NCI-H1105 treated with DMSO at 0.1 percent for 48 hours (cell line): Measurements from ENCODE around the gene APLP2.
A peak's percentile ranks its signal among the peaks of the same experiment; 100 is the strongest.
"Not testable (repeated sequence)": the region's sequence is repeated elsewhere in the genome, so short reads cannot be mapped to it uniquely, and the experiment has no call there.

ENCODE experiments used
- DNase-seq: peaks from one replicate; lab custom pipeline; 2025; lab: John Stamatoyannopoulos, UW

APLP2 gene

GRCh38 chr11:130091169-130091568 is 21.5 kb downstream of the APLP2 start:
- not testable (repeated sequence) for DNase-seq

GRCh38 chr11:130092661-130093060 is 23.0 kb downstream of the APLP2 start:
- DNase-seq, result no peak

GRCh38 chr11:130094614-130095013 is 24.9 kb downstream of the APLP2 start:
- DNase-seq, result no peak

- no peak for DNase-seq
Measured at GRCh38 chr11:130095326-130095725, 25.6 kb downstream of the APLP2 start.

GRCh38 chr11:130096042-130096441 is 26.3 kb downstream of the APLP2 start:
- no peak for DNase-seq

- DNase-seq, result peak; percentile 90
Measured at GRCh38 chr11:130096823-130097222, 27.1 kb downstream of the APLP2 start.

GRCh38 chr11:130097285-130097684 is 27.6 kb downstream of the APLP2 start:
- DNase-seq, result no peak

GRCh38 chr11:130099356-130099755 is 29.7 kb downstream of the APLP2 start:
- no peak for DNase-seq

- no peak for DNase-seq
Measured at GRCh38 chr11:130100381-130101095, 30.8 kb downstream of the APLP2 start.

- DNase-seq, result no peak
Measured at GRCh38 chr11:130101661-130102060, 32.0 kb downstream of the APLP2 start.

GRCh38 chr11:130102301-130103249 is 32.9 kb downstream of the APLP2 start:
- DNase-seq, result no peak

GRCh38 chr11:130103296-130103814 is 33.7 kb downstream of the APLP2 start:
- no peak for DNase-seq

- no peak for DNase-seq
Measured at GRCh38 chr11:130106381-130106780, 36.7 kb downstream of the APLP2 start.

GRCh38 chr11:130108671-130109070 is 39.0 kb downstream of the APLP2 start:
- not testable (repeated sequence) for DNase-seq

- DNase-seq, result no peak
Measured at GRCh38 chr11:130109386-130109785, 39.7 kb downstream of the APLP2 start.

- DNase-seq, result no peak
Measured at GRCh38 chr11:130110339-130111108, 40.8 kb downstream of the APLP2 start.

- DNase-seq, result no peak
Measured at GRCh38 chr11:130112071-130112830, 42.6 kb downstream of the APLP2 start.

GRCh38 chr11:130114281-130114680 is 44.6 kb downstream of the APLP2 start:
- DNase-seq, result no peak

GRCh38 chr11:130114726-130115125 is 45.0 kb downstream of the APLP2 start:
- DNase-seq, result no peak

- DNase-seq, result peak; percentile 38
Measured at GRCh38 chr11:130115218-130115617, 45.5 kb downstream of the APLP2 start.

GRCh38 chr11:130118165-130118564 is 48.5 kb downstream of the APLP2 start:
- no peak for DNase-seq
